HG02763 (cell line): ENCODE measurements around the gene NRXN3.
"Not testable (repeated sequence)": the region's sequence is repeated elsewhere in the genome, so short reads cannot be mapped to it uniquely, and the experiment has no call there.

Source experiments
- ATAC-seq: cut with Tn5 transposase; IDR thresholded peaks from one replicate; pipeline ENCODE4 v1.9.1; 2021; ENCODE audit warnings: mild to moderate bottlenecking, moderate library complexity; ENCODE audit not compliant: unreplicated experiment

The NRXN3 gene

GRCh38 chr14:78399316-78399889, 229.2 kb downstream of the NRXN3 start:
- ATAC-seq = no peak

DNA sequence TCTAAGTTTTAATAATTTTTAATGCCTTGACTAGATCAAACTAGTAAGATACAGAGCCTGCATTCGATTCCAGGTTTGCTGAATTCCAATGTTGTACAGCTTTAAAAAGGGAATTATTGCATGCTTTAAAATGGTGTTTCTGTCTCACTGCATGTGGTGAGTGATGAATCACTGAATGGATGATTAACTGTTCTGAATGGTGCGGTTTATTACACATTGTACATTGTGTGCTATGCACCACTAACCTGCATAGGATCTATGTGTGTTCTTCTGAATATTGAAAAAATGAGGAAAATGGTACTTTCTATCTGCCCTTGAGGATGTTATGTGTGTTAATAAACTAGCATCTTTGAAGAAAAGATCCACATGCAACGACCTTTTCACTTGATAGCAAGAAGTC, 231.7 kb downstream of the NRXN3 start:
- ATAC-seq = no peak

DNA sequence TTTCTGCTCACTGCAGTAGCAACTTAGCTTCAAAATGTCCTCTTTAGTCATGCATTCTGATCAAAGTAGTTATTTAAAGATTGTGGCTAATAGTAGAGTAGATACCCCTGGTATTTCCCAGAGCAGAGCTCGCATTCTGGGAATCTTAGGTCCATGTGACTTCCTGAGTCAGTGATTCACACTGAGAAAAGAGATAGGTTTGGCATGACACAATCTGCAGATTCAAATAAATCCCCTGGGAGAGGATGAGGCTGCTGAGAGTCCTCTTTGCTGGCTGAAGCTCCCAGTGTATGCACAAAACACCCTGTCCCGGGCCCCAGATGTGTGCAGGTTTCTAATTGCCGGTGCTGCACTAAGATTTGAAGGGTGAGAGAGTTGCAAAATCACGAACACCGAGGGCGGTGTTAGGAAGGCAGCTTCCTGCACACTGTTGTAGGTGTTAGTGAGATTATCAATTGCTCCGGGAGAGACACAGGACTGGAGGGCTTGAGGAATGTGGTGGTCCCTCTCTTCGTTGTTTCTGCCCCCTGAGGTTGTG, 233.2 kb downstream of the NRXN3 start:
- ATAC-seq = peak; percentile 70

DNA sequence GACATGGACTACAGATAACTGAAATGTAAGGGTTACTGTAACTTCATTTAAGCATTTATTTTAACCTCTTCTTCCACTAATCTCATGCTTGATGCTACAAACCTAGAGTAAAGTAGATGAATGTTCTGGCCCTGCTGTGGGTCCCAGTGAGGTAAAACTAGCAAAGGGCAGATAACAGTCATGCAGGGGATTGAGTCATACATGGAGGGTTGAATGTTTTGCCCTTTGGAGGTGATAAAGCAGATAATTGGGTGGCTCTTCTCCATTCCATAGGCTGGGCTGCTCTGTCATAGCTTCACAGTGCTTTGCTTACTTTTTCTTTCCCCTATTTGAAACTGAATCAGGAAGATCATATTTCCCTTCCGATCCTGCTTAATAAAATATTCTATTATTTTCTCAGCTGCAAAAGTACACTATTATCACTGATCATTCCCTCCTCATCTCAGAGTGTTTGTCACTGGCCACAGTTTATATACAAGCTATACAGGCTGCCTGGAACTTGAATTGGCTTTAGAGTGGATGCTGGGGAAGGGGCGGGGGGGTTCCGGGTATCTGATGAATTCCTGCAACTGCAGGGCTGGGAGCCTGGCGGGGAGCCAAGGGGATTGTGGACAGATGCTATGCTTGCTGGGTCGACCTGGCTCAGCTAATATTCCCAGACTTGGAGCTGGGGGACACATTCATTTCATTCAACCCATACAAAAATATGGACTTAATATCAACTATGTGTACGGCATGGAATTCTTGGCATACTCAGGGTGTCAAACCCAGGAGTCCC, 235.1 kb downstream of the NRXN3 start:
- no peak for ATAC-seq

- ATAC-seq = no peak
These were observed 242.3 kb downstream of the NRXN3 start for GRCh38 chr14:78412475-78412874.

GRCh38 chr14:78414172-78414571, 244.0 kb downstream of the NRXN3 start:
- no peak for ATAC-seq

DNA sequence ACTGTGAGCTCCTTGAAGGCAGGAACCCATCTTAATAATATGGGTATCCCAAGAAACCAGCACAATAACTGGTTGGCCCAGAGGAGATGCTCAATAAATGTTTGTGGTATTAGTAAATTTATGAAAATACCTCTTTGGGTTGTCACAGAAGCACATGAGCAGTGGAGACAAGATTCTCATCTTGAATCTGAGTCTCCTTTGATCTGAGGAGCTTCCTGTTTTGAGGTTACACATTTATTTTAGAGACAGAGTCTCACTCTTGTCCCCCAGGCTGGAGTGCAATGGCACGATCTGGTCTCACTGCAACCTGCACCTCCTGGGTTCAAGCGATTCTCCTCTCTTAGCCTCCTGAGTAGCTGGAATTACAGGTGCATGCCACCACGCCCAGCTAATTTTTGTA, 247.4 kb downstream of the NRXN3 start:
- no peak for ATAC-seq

DNA sequence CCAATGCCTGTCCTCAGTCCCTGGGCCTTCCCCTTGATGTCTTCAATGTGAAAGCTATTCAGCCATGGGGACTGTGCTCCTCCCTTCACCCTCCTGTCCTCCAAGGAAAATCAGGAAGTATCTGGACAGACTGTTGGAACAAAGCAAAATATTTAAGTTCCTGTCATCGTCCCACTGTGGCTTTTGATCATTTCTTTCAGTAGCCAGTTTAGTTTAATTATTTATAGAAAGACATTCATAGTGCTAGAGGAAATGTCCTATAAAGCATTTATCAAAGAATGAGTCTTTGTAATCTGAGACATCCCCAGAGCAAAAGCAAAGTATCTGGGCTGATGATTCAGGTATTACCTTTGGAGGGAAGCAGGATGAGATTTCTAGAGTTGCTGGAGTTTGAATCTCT, 254.1 kb downstream of the NRXN3 start:
- ATAC-seq = no peak

GRCh38 chr14:78425330-78425729, 255.2 kb downstream of the NRXN3 start:
- ATAC-seq = no peak

DNA sequence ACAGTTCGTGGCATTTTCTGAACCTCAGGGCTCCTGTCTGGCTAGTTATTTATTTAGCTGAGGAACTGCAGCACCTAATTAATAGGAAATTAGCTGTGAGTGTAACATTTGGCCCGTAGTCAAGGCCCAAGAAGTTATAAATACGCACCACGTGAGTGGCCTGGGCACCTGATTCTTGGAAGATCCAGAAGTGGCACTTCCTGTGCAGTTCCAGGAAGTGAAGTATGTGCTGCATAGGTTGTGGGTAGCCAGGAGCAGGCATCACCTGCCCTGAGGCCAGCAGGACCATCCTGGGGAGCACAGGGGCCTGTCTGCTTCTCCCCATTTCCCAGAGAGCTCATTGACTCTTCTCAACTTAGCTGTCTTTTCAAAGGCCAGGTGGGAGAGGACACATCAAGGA, 255.6 kb downstream of the NRXN3 start:
- no peak for ATAC-seq

GRCh38 chr14:78432046-78432445, 261.9 kb downstream of the NRXN3 start:
- ATAC-seq = no peak

DNA sequence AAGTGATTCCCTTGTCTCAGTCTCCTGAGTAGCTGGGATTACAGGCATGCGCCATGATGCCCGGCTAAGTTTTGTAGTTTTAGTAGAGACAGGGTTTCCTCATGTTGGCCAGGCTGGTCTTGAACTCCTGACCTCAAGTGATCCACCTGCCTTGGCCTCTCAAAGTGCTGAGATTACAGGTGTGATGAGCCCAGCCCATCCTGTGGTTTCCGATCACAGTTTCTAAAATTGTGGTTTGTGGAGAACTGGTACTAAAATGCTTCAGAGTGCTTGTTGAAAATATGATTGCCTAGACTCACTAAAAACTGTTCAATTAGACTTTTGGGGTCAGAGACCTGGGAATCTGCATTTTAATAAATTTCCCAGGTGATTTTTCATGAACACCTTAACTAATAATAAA, 267.3 kb downstream of the NRXN3 start:
- not testable (repeated sequence) for ATAC-seq

GRCh38 chr14:78440356-78440894, 270.3 kb downstream of the NRXN3 start:
- no peak for ATAC-seq

DNA sequence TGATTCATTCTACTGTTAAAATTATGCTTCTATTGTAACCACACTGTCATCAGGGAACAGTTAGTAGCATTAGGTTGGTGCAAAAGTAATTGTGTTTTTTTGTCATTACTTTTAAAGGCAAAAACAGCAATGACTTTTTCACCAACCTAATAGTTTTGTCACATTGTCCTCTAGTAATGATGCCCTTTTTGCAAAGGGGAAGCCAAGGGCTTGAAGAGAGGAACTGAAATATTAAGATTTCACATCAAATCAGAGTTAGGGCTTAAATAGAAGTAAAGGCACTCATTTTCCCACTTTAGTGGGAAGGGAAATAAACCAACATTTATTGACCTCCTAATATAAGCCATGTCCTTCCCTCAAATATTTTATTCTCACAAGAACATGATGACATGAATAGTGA, 273.7 kb downstream of the NRXN3 start:
- no peak for ATAC-seq

DNA sequence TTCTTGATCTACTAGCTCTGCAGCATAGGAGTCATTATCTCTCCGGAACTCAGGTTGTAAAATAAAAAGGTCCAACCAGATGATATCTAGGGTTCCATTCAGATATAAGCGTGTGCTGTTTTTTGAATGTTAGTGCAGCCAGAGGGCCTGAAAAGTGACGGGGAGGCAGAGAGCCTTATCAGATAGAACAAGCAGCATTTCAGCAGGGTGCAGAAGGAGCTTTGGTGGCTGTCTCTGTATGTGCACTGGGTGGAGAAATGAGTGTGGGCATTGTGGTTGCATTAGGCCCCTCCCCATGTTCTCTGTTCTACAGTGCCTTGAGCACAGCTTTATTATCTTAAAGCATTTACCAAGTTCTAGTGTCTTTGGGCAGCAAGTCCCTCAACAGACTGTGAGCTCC, 275.1 kb downstream of the NRXN3 start:
- no peak for ATAC-seq

GRCh38 chr14:78446807-78447206, 276.6 kb downstream of the NRXN3 start:
- ATAC-seq = no peak

DNA sequence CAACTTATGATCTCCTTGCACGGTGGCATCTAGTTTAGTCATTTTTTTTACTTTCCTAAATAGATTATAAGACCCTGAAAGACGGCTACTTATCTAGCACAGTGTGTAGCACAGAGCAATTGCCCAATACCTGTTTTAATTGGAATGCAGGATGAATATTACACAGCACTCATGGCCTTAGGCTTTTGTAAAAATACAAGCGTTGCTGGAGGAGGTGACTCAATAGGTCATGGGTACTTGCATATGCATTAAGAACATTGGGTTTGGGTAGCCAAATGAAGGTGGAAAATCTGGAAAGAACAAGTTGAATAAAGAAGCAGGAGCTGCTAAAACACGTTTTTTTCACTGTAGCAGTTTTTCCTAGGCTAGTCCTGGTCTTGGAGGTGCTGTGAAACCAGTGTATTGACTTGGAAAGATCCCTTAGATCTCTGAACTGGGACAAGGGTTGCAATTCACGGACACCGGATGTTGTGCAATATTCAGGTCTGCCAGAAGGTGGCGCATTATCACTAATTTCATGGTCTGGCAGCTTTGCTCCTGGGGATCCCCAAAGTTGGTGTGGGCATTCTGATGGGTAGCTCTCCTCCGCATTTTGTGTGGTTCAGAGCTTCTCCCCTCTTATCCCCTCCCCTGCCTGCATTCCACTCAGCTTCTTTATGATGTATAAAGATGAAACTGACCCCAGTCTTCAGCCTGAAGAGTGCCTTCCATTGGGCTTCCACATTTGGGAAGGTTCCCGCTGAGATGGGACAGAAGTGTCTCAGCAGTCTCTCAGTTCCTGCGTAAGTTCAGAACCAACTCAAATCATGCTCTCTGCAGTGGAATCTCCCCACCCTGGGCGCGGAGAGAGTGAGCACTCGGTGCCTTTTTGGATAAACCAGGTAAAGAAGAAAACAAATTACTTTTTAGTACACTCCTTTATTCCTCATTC, 278.3 kb downstream of the NRXN3 start:
- peak; percentile 50 for ATAC-seq

DNA sequence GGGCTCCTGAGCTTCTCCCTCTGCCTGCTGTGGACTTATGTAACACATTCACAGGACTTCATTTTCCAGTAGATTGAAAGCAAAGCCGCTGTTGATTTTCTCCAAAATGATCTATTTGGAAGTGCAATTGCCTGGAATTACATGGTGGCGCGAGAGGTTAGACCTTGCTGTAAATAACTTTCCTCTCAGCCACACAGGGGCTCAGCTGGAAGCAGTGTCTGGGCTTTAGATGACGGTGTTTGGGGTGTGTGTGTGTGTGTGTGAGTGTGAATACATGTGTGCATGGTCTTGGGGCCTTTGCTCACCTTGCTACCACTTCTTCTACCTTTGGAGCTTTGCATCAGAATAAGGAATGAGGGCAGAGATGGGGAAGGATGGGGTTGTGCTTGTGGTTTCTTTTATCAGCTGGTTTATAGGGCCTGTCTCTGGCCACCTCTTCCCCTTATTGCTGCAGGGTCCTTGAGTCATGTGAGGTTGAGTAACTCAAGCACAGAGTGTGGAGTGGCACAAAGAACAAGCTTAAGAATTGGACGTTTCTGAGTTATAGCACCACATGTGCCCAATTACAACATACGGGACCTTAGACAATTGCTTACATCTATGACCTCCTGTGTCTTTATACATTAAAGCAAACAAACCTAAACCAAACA, 280.6 kb downstream of the NRXN3 start:
- ATAC-seq = no peak

GRCh38 chr14:78451319-78451695, 281.1 kb downstream of the NRXN3 start:
- ATAC-seq = no peak

DNA sequence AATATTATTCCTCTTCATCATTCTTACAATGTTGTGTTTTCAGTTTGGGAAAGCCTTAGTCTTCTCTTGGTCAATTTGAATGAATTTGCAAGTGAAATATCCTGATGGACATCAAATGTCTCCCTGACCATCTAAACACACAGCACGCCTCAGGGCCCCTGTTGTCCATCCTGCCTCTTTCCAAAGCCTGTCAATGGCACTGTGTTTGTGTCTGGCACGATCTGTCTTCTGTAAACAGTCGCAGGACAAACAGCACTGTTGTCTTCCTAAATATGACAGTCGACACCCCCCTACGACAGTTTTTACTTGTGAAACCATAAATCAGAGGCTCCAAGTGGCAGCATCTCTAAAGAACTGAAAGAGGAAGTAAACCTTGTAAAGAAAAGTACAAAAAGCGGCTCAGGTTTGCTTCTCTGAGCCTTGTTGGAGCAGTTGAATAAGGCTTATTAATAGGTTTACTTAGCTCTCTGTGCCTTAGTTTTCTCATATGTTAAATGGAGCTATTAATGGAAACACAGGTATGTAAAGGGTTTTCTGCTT, 285.8 kb downstream of the NRXN3 start:
- ATAC-seq = peak; percentile 77
